Fibroblast of peridontal ligament (primary cell): ENCODE results near the gene SARS2.
"Not testable (repeated sequence)": the region's sequence is repeated elsewhere in the genome, so short reads cannot be mapped to it uniquely, and the experiment has no call there.

Experiments used
- DNase-seq: peaks from one replicate; pipeline ENCODE4 v3.0.0-alpha.2; 2010; ENCODE audit errors: extremely low read depth

The SARS2 gene

DNA sequence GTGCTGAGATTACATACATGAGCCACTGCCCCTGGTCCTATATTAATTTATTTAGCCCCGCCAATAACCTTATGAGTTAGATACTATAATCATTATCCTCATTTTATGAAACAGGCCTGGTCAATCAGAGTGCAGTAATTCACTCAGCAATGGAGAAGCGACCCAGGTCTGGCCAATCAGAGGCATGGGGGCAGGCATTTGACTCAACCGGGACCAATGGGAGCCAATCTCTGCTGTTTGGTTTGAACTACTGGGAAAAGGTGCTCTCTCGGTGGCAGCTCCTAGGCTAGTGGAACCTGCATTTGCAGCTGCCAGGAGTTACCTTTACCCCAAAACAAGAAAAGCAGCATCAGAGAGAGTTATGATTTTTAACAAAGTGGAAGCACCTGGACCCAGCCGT lies 37.7 kb downstream of the SARS2 start:
- DNase-seq = no peak

DNA sequence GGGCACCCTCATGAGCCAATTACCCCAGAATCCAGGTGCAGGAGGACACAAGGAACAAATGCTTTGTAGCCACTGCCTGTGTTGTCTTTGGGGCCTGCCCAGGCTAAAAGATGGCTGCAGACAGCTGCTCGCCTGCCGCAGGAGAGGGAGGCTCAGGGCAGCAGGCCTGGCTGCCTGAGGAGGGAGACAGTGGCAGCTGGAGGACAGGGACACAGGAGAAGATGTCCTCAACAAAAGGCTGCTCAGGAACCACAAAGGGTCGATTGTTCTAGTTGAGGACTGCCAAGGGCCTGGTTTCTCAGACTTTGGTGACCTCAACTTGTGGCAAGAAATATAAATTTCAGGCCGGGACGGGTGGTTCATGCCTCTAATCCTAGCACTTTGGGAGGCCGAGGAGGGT lies 38.8 kb downstream of the SARS2 start:
- no peak for DNase-seq

DNA sequence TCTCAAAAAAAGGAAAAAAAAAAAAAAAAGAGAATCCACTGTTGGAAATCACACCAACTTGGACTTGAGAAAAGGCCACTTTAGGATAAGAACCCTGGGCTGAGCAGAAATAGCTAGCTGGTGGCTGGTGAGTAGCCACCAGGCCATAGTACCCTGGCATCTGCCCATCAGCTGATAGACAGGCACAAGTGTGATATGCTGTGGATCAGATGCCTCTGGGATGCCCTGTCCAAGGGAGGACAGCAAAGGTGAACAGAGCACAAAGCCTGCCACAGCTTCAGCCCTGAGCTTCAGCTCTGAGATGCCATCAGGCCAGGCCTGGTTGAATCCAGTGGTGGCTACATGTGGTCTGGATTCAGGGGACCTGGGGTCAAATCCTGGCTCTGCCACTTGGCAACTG lies 39.9 kb downstream of the SARS2 start:
- no peak for DNase-seq

GRCh38 chr19:38889803-38890202 lies 40.8 kb downstream of the SARS2 start:
- DNase-seq = no peak

DNA sequence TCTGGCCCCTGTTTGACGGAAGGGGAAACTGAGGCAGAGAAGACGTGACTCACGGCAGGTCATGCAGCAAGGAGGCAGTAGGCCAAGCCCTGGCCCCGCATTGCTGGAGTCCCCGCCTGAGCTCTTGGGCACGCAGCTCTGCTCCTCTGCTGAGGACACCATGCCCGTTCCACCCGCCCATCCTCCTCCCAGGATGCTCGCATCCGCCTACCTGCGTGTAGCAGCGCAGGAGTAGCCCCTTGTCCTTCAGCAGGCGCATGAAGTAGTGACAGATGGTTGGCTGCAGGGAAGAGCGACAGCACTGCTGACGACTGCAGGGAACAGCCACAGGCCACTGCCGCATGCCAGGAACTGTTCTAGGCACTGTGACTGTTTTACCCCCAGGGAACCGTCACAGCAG lies 41.7 kb downstream of the SARS2 start:
- DNase-seq = no peak

- not testable (repeated sequence) for DNase-seq
Measured at GRCh38 chr19:38884691-38885090, 45.9 kb downstream of the SARS2 start.

DNA sequence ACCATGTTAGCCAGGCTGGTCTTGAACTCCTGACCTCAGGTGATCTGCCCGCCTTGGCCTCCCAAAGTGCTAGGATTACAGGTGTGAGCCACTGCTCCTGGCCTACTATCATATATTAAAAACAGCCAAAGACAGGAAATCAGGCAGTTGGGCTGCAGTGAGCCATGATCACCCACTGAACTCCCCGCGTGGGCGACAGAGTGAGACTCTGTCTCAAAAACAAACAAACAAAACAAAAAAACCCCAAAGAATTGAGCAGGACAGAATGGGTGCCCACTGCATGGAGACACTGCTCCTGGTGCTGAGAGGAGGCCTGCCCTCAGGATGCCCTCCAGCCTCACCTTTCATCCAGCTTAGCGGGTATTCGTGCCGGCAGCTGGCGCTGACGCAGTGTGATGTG lies 47.3 kb downstream of the SARS2 start:
- DNase-seq = no peak

DNA sequence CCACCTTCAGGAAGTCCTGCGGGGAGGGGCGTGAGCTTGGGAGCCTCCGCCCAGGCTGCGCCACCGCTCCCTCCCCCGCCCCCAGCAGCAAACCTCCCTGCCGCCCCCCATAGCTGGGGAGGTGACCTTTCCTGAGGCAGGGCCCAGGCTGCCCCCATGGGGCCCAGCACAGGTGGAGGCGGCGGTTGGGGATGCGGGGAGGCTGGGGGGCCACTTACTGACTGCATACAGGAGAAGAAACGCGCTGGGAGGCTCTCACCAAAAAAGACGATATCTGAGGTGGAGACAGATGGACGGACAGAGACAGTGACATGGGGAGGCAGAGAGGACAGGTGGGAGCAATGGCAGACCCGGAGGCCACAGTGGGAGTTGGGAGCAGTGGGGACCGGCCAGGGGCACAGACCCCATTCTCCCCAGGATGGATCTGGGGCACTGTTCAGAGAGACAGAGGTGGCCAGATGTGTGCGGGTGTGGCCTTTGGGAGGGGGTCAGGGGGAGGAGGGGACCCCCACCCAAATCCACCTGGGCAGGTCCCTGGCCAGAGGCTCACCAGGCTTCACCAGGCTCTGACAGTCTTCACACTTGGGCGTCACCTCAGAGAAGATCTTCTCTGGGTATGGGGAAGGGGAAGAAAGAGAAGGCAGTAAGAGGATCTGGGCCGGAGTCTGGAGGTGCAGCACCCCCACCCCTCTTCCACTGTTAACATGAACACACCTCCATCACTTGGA lies 49.5 kb downstream of the SARS2 start:
- no peak for DNase-seq

DNA sequence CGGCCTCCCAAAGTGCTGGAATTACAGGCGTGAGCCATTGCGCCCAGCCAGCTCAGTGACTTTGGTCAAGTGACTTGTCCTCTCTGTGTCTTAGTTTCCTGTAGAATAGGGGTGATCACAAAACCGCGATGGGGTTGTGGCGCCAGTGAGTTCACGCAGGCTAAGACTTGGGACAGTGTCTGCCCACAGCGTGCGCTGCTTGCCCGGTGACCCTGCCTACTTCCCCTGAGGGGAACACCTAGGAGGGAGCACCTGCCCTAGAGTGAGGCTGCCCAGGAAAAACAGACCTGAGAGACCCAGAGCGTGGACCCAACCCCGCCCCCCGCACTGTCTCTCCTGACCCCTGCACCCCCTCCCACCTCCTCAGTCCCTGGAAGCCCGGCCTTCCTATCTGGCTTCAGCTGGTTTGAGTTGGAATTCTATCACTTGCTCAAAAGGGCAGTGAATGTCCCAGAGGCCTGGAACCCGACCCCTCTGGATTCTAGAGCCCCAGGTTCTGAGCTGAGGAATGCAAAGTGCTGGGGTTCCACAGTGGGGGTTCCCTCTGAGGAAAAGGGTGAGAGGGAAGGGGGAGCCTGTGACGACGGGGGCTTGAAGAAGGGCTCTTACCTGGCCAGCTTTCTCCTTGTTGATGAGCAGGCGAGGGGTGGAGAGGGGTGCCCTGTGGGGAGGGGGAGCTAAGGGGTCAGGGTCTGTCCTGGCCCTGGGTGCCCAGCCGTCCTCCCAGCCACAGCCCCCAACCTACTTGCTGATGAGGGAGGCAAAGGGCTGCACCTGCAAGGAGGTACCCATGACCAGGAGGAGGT lies 50.3 kb downstream of the SARS2 start:
- no peak for DNase-seq

DNA sequence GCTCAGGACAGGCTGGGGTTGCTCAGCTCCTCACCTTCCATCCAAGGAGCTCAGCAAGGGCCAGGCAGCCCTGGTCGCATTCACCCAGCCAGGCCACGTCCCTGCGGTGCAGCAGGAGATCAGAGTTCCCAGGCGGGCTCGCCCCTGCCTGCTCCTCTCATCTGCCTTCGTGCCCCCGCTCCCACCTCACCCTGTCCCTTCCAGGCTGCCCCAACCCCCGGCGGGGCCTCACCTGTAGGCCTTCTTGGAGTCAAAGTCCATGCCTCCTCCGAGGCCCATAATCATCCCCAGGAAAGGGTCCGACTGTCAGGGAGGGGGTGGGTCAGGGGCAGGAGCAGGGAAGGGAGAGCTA lies 51.2 kb downstream of the SARS2 start:
- no peak for DNase-seq

DNA sequence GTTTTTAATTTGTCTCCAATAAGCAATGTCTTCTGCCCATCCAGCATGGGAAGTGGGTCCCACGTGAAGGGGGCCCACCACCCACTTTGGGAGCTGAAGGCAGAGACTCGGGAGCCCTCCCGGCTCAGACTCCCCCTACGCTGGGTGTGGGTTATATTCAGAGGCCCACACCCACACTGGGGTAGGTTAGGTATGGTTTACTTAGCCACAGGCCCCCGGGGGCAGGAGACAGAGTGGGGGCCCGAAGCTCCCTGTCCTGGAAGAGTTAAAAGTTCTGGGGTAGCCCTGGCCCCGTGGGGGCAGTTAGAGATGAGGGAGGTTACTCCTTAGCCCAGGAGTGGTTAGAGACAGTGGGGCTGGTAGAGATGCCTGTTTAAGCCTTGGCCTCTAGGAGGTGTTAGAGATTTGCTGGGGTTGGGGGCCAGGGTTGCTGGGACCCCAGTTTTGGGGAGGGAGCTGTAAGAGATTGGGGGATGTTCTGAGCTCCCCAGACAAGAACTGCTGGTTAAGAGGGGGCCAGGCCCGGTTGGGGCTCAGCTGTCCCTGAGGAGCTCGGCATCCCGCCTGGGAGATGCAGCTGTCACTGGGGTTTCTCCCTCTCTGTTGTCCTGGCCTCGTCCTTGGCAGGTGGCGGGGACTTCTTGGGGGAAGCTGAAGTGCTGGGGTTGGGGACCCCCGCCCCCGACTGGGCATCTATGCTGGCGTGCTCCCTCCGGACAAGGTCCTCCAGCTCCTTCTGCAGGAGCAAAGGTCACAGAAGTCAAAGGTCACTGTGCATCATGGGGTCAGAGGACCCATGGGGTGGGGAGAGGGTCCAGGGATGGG lies 51.8 kb downstream of the SARS2 start:
- DNase-seq = no peak

DNA sequence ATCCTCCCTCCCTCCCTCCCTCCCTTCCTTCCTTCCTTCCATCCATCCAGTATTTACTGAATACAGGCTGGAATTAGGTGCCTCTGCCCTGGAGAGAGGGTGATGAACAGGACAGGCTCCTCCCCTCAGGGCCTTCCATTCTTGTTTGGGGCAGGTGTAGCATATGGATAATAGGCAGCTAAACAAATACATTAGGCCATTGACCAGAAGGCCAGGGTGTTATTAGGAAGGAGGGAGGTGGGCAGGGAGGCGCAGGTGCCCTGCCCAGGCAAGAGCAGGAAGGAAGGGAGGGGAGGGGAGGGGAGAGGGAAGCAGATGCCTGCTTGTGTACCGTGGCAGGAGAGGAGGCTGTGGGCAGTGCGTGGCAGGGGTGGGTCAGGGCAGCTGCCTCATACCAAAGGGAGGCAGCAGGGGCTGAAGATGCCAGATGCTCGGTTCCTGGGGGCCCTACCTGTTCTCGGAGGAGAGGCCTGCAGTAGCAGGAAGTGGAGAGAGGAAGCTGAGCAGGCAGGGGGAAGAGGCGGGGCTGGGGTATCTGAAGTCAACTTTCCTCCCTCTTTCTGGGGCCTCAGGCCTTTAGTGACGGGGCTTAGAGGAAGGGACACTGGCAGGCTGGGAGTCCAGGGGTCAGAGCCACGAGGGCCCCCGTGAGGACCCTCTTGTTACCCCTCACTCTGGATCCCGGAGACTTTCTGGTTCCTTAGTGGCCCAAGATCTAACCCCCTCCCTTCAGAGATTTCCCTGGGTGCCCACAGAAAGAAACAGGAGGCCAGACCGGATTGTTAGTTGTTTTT lies 52.6 kb downstream of the SARS2 start, which contains the start of gene RINL:
Gene RINL, minus strand, starts transcription at position 495 of the 794 bp plus-strand sequence. CDS start 1,533 bp downstream, outside the sequence.
- no peak for DNase-seq

GRCh38 chr19:38875656-38876395 lies 54.7 kb downstream of the SARS2 start:
- no peak for DNase-seq

DNA sequence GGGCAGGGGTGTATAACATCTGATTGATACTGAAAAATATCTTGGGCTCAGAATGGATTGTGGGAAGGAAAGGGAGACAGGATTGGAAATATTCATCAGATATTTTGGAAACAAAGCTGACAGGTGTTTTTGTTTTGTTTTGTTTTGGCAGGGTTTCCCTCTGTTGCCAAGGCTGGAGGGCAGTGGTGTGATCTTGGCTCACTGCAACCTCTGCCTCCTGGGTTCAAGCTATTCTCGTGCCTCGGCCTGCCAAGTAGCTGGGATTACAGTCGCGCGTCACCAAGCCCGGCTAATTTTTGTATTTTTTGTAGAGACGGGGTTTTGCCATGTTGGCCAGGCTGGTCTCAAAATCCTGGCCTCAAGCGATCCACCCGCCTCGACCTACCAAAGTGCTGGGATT lies 57.2 kb downstream of the SARS2 start:
- DNase-seq = not testable (repeated sequence)

DNA sequence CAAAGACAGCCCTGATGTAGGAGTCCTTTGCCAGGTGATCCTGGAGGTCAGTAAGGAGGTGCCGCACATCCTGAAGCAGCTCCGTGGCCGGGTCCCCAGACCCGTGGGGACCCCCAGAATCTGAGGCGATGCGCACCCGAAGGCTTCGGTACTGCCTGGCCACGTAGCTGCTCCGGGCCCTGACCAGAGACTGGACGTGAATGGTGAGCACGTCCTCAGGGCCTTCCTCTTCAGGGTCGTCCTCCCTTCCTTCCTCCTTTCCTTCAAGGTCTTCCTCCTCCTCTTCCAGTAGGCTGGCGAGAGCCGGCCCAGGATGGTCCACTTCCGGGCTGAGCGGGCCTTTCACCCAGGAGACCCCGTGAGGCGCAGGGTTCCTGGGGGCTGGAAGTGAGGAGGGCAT lies 60.0 kb downstream of the SARS2 start:
- no peak for DNase-seq

- DNase-seq = peak; percentile 23
Measured at GRCh38 chr19:38869836-38870607, 60.5 kb downstream of the SARS2 start.

DNA sequence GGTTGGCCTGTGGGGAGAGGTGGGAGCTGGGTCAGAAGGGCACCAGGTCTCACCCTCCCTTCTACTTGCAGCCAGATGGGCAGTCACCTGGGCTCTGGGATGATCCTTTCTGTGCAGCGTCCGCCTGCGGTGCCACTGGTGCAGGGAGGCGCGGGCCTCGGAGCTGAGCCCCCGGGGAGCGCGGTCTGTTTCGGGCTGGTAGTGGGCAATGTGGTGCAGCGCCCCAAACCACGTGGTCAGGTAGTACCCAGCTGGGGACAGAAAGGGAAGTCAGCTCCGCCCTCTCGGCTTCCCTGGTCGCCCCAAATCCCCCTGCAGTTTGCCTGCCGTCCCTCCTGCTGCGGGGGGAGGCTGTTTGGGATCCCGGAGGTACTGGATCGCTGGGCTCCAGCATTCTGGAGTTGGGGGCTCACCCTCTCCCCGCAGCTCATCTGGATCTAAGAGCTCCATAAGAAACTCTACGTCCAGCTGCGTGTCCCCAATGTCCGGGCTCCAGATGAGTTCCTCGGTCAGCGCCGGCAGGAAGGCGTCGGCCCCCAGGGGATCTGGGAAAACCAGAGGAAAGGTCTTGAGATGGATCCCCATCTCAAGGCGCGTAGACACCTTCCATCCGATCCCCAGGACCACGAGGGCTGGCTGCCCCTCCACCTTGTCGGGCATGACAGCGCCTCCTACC lies 61.3 kb downstream of the SARS2 start:
- no peak for DNase-seq

DNA sequence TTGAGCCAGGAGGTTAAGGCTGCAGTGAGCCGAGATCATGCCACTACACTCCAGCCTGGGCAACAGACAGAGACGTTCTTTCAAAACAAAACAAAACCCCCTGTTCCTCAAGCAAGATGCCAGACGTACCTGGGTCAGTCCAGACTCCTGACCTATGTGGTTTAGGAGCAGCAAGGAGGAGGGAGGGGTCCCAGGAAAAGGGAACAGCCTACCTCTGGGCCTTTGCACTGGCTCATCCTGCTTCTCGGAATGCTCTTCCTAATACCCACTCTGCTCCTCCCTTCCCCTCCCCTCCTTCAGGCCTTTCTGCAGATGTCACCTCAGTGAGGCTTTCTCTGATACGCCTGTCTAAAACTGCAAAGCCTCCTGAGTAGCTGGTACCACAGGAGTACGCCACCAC lies 62.0 kb downstream of the SARS2 start:
- DNase-seq = no peak

- DNase-seq = no peak
Measured at GRCh38 chr19:38867171-38867780, 63.3 kb downstream of the SARS2 start.
